ENCODE data around the gene POLR1E. TPM values are rescaled to one million over a fixed set of nuclear protein-coding genes. Genes with fewer than 3 reads are reported as not detected.
A peak's percentile ranks its signal among the peaks of the same experiment; 100 is the strongest.

Gene POLR1E
- total and polyA plus RNA-seq, 9 of the 15 experiments (the other 6 are each of a cell fraction or from before 2014, with no cell fraction given), result 18.9 to 102 (median 74.4) TPM

GRCh38 chr9:37465249-37466036 lies 20.3 kb upstream of the POLR1E start, which contains the start of gene ZBTB5 (continued):
- 0 out of 2 replicates have a peak, but pooled peaks have one; percentile 51 for TF ChIP-seq DMBX1 (CRISPR knock-in tag; IDR thresholded peaks at IDR 0.05; ENCODE audit: borderline replicate concordance)
- no peak for TF ChIP-seq NFE2 (IDR thresholded peaks at IDR 0.05; ENCODE audit: low read depth)
- no peak for TF ChIP-seq CTBP1 (IDR thresholded peaks at IDR 0.05; ENCODE audit: borderline replicate concordance)
- TF ChIP-seq SAFB (IDR thresholded peaks at IDR 0.05; ENCODE audit: borderline replicate concordance, low read depth, low read length), result no peak
- TF ChIP-seq RBFOX2 (IDR thresholded peaks at IDR 0.05; ENCODE audit: low read depth, low read length), result peak; percentile 46
- TF ChIP-seq JUNB (CRISPR knock-in tag; conservative IDR thresholded peaks at IDR 0.05), result no peak
- peak; percentile 35; the same call in 1 of the 2 replicates for TF ChIP-seq HES1 (IDR thresholded peaks at IDR 0.05; ENCODE audit: low read depth)
- TF ChIP-seq SRSF7 (optimal IDR thresholded peaks at IDR 0.05; ENCODE audit: low read depth, low read length), result no peak
- peak; percentile 38; the same call in 1 of the 2 replicates for TF ChIP-seq MXI1 (IDR thresholded peaks at IDR 0.05; ENCODE audit: low read depth, low read length)
- TF ChIP-seq IRF1 (CRISPR knock-in tag; IDR thresholded peaks at IDR 0.05; ENCODE audit: borderline replicate concordance), result no peak
- no peak for TF ChIP-seq ZNF717 (CRISPR knock-in tag; IDR thresholded peaks at IDR 0.05)
- TF ChIP-seq BRF1 (IDR thresholded peaks at IDR 0.05; ENCODE audit: borderline replicate concordance, extremely low read depth, insufficient read length), result no peak
- TF ChIP-seq ZNF75A (CRISPR knock-in tag; IDR thresholded peaks at IDR 0.05), result no peak
- peak; percentile 47; the same call in 1 of the 2 replicates for TF ChIP-seq AFF4 (CRISPR knock-in tag; IDR thresholded peaks at IDR 0.05)
- no peak for TF ChIP-seq BDP1 (IDR thresholded peaks at IDR 0.05; ENCODE audit: insufficient read depth, insufficient read length)
- no peak for TF ChIP-seq POLR3G (IDR thresholded peaks at IDR 0.05; ENCODE audit: extremely low read depth, insufficient read length, insufficient replicate concordance)
- no peak for TF ChIP-seq ELF1 (tag; IDR thresholded peaks at IDR 0.05)
- no peak for TF ChIP-seq NBN (IDR thresholded peaks at IDR 0.05; ENCODE audit: low read depth)
- TF ChIP-seq ETS2 (tag; IDR thresholded peaks at IDR 0.05; ENCODE audit: borderline replicate concordance, poor library complexity, severe bottlenecking), result no peak
- no peak for TF ChIP-seq EWSR1 (IDR thresholded peaks at IDR 0.05; ENCODE audit: borderline replicate concordance, low read depth, partially characterized antibody)
- TF ChIP-seq NCOA6 (IDR thresholded peaks at IDR 0.05), result no peak
- no peak for TF ChIP-seq ZNF778 (CRISPR knock-in tag; IDR thresholded peaks at IDR 0.05)
- no peak for TF ChIP-seq SIX5 (IDR thresholded peaks at IDR 0.05; ENCODE audit: borderline replicate concordance in 1 of 2, insufficient read depth in 1 of 2, low read depth in 1 of 2, low read length in 2 of 2)

All from K562 (cell line).